Tibial nerve (tissue), 4 donors: Measurements from ENCODE around the gene PAX6.

Experiments used
- CTCF ChIP-seq, 5 experiments: fragments of 200-600 bp in 3 of 5; fragments of 450-650 bp in 2 of 5; sonication (generic) in 3 of 5; IDR thresholded peaks; one replicate each; pipeline ENCODE4 v1.5.1; 2016 to 2019; ENCODE audit warnings: antibody characterized with exemption in 5 of 5, mild to moderate bottlenecking in 3 of 5, moderate library complexity in 2 of 5
- EP300 ChIP-seq, 2 donors: sonication (generic); formaldehyde crosslinking; IDR thresholded peaks; one replicate each; pipeline ENCODE4 v1.6.1; 2017; ENCODE audit warnings: antibody characterized with exemption in 2 of 2, mild to moderate bottlenecking in 1 of 2
- POLR2A ChIP-seq, 2 donors: fragments of 450-650 bp; IDR thresholded peaks; one replicate each; pipeline ENCODE4 v1.6.1; 2017; ENCODE audit warnings: antibody characterized with exemption in 2 of 2, mild to moderate bottlenecking in 2 of 2, moderate library complexity in 2 of 2

DNA sequence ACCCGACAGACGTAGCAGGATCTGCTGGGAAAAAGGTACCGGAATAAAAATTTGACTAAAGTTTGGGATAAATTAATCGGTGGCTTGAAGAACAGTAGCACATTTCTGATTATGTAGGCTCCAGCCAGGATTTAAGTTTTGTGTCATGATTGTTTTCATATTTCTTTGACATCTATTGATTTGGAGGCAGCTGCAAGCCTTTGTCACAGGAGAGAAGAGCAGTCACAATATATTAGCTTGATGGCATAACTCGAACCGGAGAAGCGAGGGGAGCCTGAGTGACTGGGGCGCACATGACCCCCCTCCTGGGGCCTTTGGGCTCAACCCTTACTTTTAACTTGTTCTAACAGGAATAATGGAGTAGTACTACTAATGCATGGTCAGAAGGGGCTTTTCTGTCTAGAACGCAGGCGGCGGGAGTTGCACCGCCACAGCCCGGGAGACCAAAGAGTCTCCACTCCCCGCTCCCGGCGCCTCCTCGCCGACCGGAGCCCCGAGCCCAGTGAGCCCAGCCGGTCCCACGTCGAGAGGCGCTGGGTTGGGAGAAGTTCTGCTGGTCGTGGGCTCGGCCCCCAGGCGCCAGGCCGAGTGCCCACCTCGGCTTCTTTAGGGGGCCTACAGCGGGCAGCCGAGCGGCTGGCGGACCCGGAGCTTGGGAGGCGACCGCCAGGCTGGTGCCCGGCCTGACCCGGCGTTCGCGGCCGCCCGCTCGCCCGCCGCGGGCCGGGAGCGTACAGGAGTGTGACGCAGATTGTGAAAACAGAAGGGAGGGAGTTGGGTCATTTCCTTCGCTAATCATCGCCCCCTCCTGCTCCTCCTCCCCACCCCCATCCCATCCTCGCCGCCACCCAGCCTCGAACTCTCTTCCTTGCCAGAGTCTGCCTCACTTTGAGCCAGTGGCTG lies 15.7 kb upstream of the PAX6 start:
- TF ChIP-seq POLR2A (IDR thresholded peaks at IDR 0.05) (no peak), CTCF (IDR thresholded peaks at IDR 0.05) (no peak), EP300 (IDR thresholded peaks at IDR 0.05) (no peak)
